HG02840 (cell line): Measurements from ENCODE around the gene EYS.

Source experiments
- ATAC-seq: cut with Tn5 transposase; IDR thresholded peaks from one replicate; pipeline ENCODE4 v1.9.1; 2021; ENCODE audit warnings: mild to moderate bottlenecking, moderate library complexity, moderate number of reproducible peaks; ENCODE audit not compliant: unreplicated experiment, low FRiP score

EYS gene

GRCh38 chr6:64122712-64123375 lies 1584.2 kb downstream of the EYS start:
- ATAC-seq, result no peak

GRCh38 chr6:64121011-64121565 lies 1585.9 kb downstream of the EYS start:
- no peak for ATAC-seq

- no peak for ATAC-seq
Measured at GRCh38 chr6:64113704-64114103, 1593.3 kb downstream of the EYS start.

- no peak for ATAC-seq
Measured at GRCh38 chr6:64104051-64104450, 1603.0 kb downstream of the EYS start.

GRCh38 chr6:64103480-64103879 lies 1603.5 kb downstream of the EYS start:
- no peak for ATAC-seq

- ATAC-seq, result no peak
Measured at GRCh38 chr6:64100702-64101303, 1606.2 kb downstream of the EYS start.

- no peak for ATAC-seq
Measured at GRCh38 chr6:64090352-64090751, 1616.7 kb downstream of the EYS start.

GRCh38 chr6:64085126-64085525 lies 1621.9 kb downstream of the EYS start:
- ATAC-seq, result no peak

- ATAC-seq, result no peak
Measured at GRCh38 chr6:64084185-64084663, 1622.8 kb downstream of the EYS start.

- ATAC-seq, result no peak
Measured at GRCh38 chr6:64083261-64083660, 1623.8 kb downstream of the EYS start.

- ATAC-seq, result no peak
Measured at GRCh38 chr6:64081453-64081852, 1625.6 kb downstream of the EYS start.

- no peak for ATAC-seq
Measured at GRCh38 chr6:64074981-64075380, 1632.0 kb downstream of the EYS start.

- ATAC-seq, result no peak
Measured at GRCh38 chr6:64072686-64073085, 1634.3 kb downstream of the EYS start.

GRCh38 chr6:64064919-64065318 lies 1642.1 kb downstream of the EYS start:
- ATAC-seq, result no peak

- ATAC-seq, result no peak
Measured at GRCh38 chr6:64062960-64063683, 1643.9 kb downstream of the EYS start.

GRCh38 chr6:64054861-64055260 lies 1652.2 kb downstream of the EYS start:
- no peak for ATAC-seq

GRCh38 chr6:64050590-64050989 lies 1656.4 kb downstream of the EYS start:
- no peak for ATAC-seq

GRCh38 chr6:64049736-64050135 lies 1657.3 kb downstream of the EYS start:
- no peak for ATAC-seq

- no peak for ATAC-seq
Measured at GRCh38 chr6:64046746-64047208, 1660.2 kb downstream of the EYS start.

GRCh38 chr6:64041373-64041772 lies 1665.7 kb downstream of the EYS start:
- ATAC-seq, result no peak

GRCh38 chr6:64040113-64040512 lies 1666.9 kb downstream of the EYS start:
- ATAC-seq, result no peak
